IMR-90 (cell line): ENCODE data around the gene GNG7. TPM values are rescaled to one million over a fixed set of nuclear protein-coding genes. Genes with fewer than 3 reads are reported as not detected.

Experiments
- ATAC-seq: fragments of 200-7000 bp; cut with Tn5 transposase; 2 replicates; pipeline ENCODE4 v1.9.1; 2020; ENCODE audit warnings: low read depth, mild to moderate bottlenecking, moderate library complexity
- BruUV-seq: library from RNA; stranded (reverse); fragments of 400-500 nt; replicated peaks from 2 replicates; lab custom pipeline; 2021; lab: Mats Ljungman, UMichigan
- CTCF ChIA-PET: fragments of 300-600 bp; formaldehyde crosslinking; extraction: SDS; loops from one replicate; lab custom pipeline; 2021; ENCODE audit warnings: antibody characterized with exemption; lab: Yijun Ruan, JAX
- POLR2A ChIA-PET: fragments of 300-600 bp; sonication (Branson Sonifier 250); formaldehyde crosslinking; loops from one replicate; lab custom pipeline; 2022; ENCODE audit warnings: antibody characterized with exemption; ENCODE audit not compliant: unreplicated experiment; lab: Charles Lee
- DNase-seq: peaks from one replicate; pipeline ENCODE4 v3.0.0; 2013
- H2AFZ ChIP-seq: replicated peaks from 2 replicates; pipeline ENCODE3; 2013; ENCODE audit warnings: low read length, mild to moderate bottlenecking; ENCODE audit not compliant: poor library complexity
- H2AK5ac ChIP-seq: 2 replicates; pipeline ENCODE4 v1.6.1; 2013; ENCODE audit warnings: low read depth, low read length, inconsistent platforms
- H2AK9ac ChIP-seq: replicated peaks from 2 replicates; pipeline ENCODE3; 2013; ENCODE audit warnings: mild to moderate bottlenecking, low read depth, low read length, moderate library complexity; ENCODE audit not compliant: poor library complexity
- H2BK120ac ChIP-seq: 2 replicates; pipeline ENCODE4 v1.6.1; 2013; ENCODE audit warnings: low read depth, low read length, inconsistent platforms
- H2BK15ac ChIP-seq: 3 replicates; pipeline ENCODE4 v1.6.1; 2013; ENCODE audit warnings: low read depth, low read length, inconsistent platforms
- H2BK20ac ChIP-seq: 2 replicates; pipeline ENCODE4 v1.6.1; 2013; ENCODE audit warnings: low read depth, mild to moderate bottlenecking, inconsistent platforms, low read length, moderate library complexity
- H2BK5ac ChIP-seq: 2 replicates; pipeline ENCODE4 v1.6.1; 2013; ENCODE audit warnings: mild to moderate bottlenecking, low read depth, low read length, inconsistent platforms; ENCODE audit not compliant: poor library complexity, severe bottlenecking
- H3K14ac ChIP-seq: replicated peaks from 2 replicates; pipeline ENCODE4 v1.6.1; 2013; ENCODE audit warnings: low read depth, low read length, inconsistent platforms
- H3K18ac ChIP-seq: 2 replicates; pipeline ENCODE4 v1.6.1; 2013; ENCODE audit warnings: low read depth, low read length, control low read depth
- H3K23ac ChIP-seq: 2 replicates; pipeline ENCODE4 v1.6.1; 2013; ENCODE audit warnings: low read depth, low read length, inconsistent platforms
- H3K27ac ChIP-seq: 2 replicates; pipeline ENCODE4 v1.5.1; 2013; ENCODE audit warnings: mild to moderate bottlenecking, control low read depth, low read length; ENCODE audit not compliant: insufficient read depth
- H3K27me3 ChIP-seq: 2 replicates; pipeline ENCODE4 v1.6.1; 2013; ENCODE audit warnings: low read length; ENCODE audit not compliant: control insufficient read depth, insufficient read depth
- H3K36me3 ChIP-seq: 2 replicates; pipeline ENCODE4 v1.6.1; 2013; ENCODE audit warnings: low read length, mixed read lengths; ENCODE audit not compliant: control insufficient read depth, insufficient read depth
- H3K4ac ChIP-seq: 2 replicates; pipeline ENCODE4 v1.6.1; 2013; ENCODE audit warnings: low read depth, low read length, inconsistent platforms
- H3K4me1 ChIP-seq: 2 replicates; pipeline ENCODE4 v1.6.1; 2013; ENCODE audit warnings: low read length, mixed read lengths; ENCODE audit not compliant: control insufficient read depth, insufficient read depth
- H3K4me2 ChIP-seq: 2 replicates; pipeline ENCODE4 v1.6.1; 2013; ENCODE audit warnings: low read depth, mild to moderate bottlenecking, control low read depth, low read length, moderate library complexity
- H3K4me3 ChIP-seq: 2 replicates; pipeline ENCODE4 v1.5.1; 2013; ENCODE audit warnings: low read depth, mild to moderate bottlenecking, control low read depth, low read length, moderate library complexity; ENCODE audit not compliant: insufficient read depth
- H3K56ac ChIP-seq: 2 replicates; pipeline ENCODE4 v1.6.1; 2013; ENCODE audit warnings: low read length, inconsistent platforms; ENCODE audit not compliant: insufficient read depth; ENCODE audit errors: extremely low read depth
- H3K79me1 ChIP-seq, 2 experiments: 2 replicates each; pipeline ENCODE4 v1.6.1; 2013; ENCODE audit warnings: low read length in 2 of 2, inconsistent platforms in 1 of 2, low read depth in 1 of 2
- H3K9ac ChIP-seq: 2 replicates; pipeline ENCODE4 v1.6.1; 2013; ENCODE audit warnings: low read depth, low read length, control low read depth
- H3K9me1 ChIP-seq: 2 replicates; pipeline ENCODE4 v1.6.1; 2013; ENCODE audit warnings: low read length, inconsistent platforms; ENCODE audit not compliant: insufficient read depth
- H3K9me3 ChIP-seq: 2 replicates; pipeline ENCODE4 v1.6.1; 2013; ENCODE audit warnings: low read length; ENCODE audit not compliant: control insufficient read depth, insufficient read depth
- H4K20me1 ChIP-seq: 2 replicates; pipeline ENCODE4 v1.6.1; 2013; ENCODE audit warnings: low read length, inconsistent platforms; ENCODE audit not compliant: insufficient read depth
- H4K5ac ChIP-seq: 2 replicates; pipeline ENCODE4 v1.6.1; 2013; ENCODE audit warnings: mild to moderate bottlenecking, low read depth, low read length, control low read depth
- H4K8ac ChIP-seq, 2 experiments: 2 replicates each; pipeline ENCODE4 v1.6.1; 2013; ENCODE audit warnings: low read depth in 2 of 2, low read length in 2 of 2, control low read depth in 1 of 2, inconsistent platforms in 1 of 2
- H4K91ac ChIP-seq: 2 replicates; pipeline ENCODE4 v1.6.1; 2013; ENCODE audit warnings: low read depth, low read length, inconsistent platforms; ENCODE audit not compliant: insufficient read depth
- BHLHE40 ChIP-seq: fragments of 150-350 bp; IDR thresholded peaks from 2 replicates; pipeline ENCODE4 v1.6.1; 2016; ENCODE audit warnings: mild to moderate bottlenecking, low read depth, low read length
- CEBPB ChIP-seq: IDR thresholded peaks from 2 replicates; pipeline ENCODE4 v1.6.1; 2012; ENCODE audit warnings: low read depth, low read length, improper control_type of control experiment
- CHD1 ChIP-seq: IDR thresholded peaks from 2 replicates; pipeline ENCODE4 v1.6.1; 2012; ENCODE audit warnings: low read depth, low read length, improper control_type of control experiment
- FOS ChIP-seq: fragments of 150-350 bp; IDR thresholded peaks from 2 replicates; pipeline ENCODE4 v1.6.1; 2016; ENCODE audit warnings: low read depth, low read length
- MAFK ChIP-seq: IDR thresholded peaks from 2 replicates; pipeline ENCODE4 v1.6.1; 2012; ENCODE audit warnings: low read depth, low read length, improper control_type of control experiment
- MAZ ChIP-seq: IDR thresholded peaks from 2 replicates; pipeline ENCODE4 v1.6.1; 2012; ENCODE audit warnings: low read depth, mild to moderate bottlenecking, low read length, improper control_type of control experiment, moderate library complexity, borderline replicate concordance
- MXI1 ChIP-seq: IDR thresholded peaks from 2 replicates; pipeline ENCODE4 v1.6.1; 2012; ENCODE audit warnings: low read depth, mild to moderate bottlenecking, low read length, moderate library complexity, borderline replicate concordance
- POLR2A ChIP-seq: IDR thresholded peaks from 2 replicates; pipeline ENCODE4 v1.6.1; 2012; ENCODE audit warnings: mild to moderate bottlenecking, low read depth, low read length
- RAD21 ChIP-seq: IDR thresholded peaks from 2 replicates; pipeline ENCODE4 v1.6.1; 2012; ENCODE audit warnings: low read length, improper control_type of control experiment
- RCOR1 ChIP-seq: IDR thresholded peaks from 2 replicates; pipeline ENCODE4 v1.6.1; 2012; ENCODE audit warnings: mild to moderate bottlenecking, low read length, improper control_type of control experiment; ENCODE audit not compliant: insufficient replicate concordance
- RFX5 ChIP-seq: IDR thresholded peaks from 2 replicates; pipeline ENCODE4 v1.8.0; 2012; ENCODE audit warnings: low read depth, mild to moderate bottlenecking, low read length, moderate library complexity
- SMC3 ChIP-seq: fragments of 150-350 bp; IDR thresholded peaks from 2 replicates; pipeline ENCODE4 v1.6.1; 2016; ENCODE audit warnings: low read depth, mild to moderate bottlenecking, antibody characterized with exemption, low read length, moderate library complexity
- WGBS, 2 experiments: methylation state at CpG; one replicate each; pipeline versions ENCODE4 v1.1.5 to v1.1.7; 2013; ENCODE audit warnings: missing lambda C conversion rate in 2 of 2; ENCODE audit not compliant: insufficient read length in 1 of 2; ENCODE audit errors: extremely low coverage in 2 of 2; 5-methylcytosine and 5-hydroxymethylcytosine counted together
- dilution Hi-C: fragments of 300-500 bp; cut with HindIII; formaldehyde crosslinking; loops from one replicate; pipeline ENCODE4 v1.14.3; 2018; ENCODE audit warnings: low sequenced_read_pairs; ENCODE audit not compliant: unreplicated experiment
- in situ Hi-C: fragments of 300-500 bp; cut with MboI; formaldehyde crosslinking; loops from 3 replicates; pipeline ENCODE4 v1.14.3; 2019; ENCODE audit warnings: low sequenced_read_pairs, inconsistent platforms, mixed read lengths
- intact Hi-C: fragments of 100-400 bp; cut with micrococcal nuclease; formaldehyde crosslinking; loops from 2 replicates; pipeline ENCODE4 v1.10.0; 2022
- polyA plus RNA-seq, 3 experiments: library from polyadenylated mRNA; depleted of rRNA; stranded (reverse); fragments of >200 nt; gene quantifications; 2 replicates each; pipeline ENCODE4 v1.2.3, GENCODE V29; 2012; ENCODE audit warnings: low replicate concordance in 1 of 3
- total RNA-seq: library from RNA; depleted of rRNA; stranded (reverse); fragments of >200 nt; gene quantifications from 2 replicates; pipeline ENCODE4 v1.2.3, GENCODE V29; 2012
- TF ChIP-seq, protein P1 (sequence below): fragments of 150-350 bp; IDR thresholded peaks from 2 replicates; pipeline ENCODE4 v1.6.1; 2016; ENCODE audit warnings: low read depth, mild to moderate bottlenecking, low read length, moderate library complexity, borderline replicate concordance
- TF ChIP-seq, protein P2 (sequence below): conservative IDR thresholded peaks from 2 replicates; pipeline ENCODE4 v1.5.1; 2012; ENCODE audit warnings: mild to moderate bottlenecking, low read depth, low read length, improper control_type of control experiment
- TF ChIP-seq, protein P3 (sequence below): fragments of 150-350 bp; IDR thresholded peaks from 2 replicates; pipeline ENCODE4 v1.6.1; 2017; ENCODE audit warnings: mild to moderate bottlenecking, antibody characterized with exemption, low read length, low read depth

GNG7 gene
- total and polyA plus RNA-seq, 2 of the 4 experiments (the other 2 are of a cell fraction): under 0.01 to 0.21 TPM

DNA sequence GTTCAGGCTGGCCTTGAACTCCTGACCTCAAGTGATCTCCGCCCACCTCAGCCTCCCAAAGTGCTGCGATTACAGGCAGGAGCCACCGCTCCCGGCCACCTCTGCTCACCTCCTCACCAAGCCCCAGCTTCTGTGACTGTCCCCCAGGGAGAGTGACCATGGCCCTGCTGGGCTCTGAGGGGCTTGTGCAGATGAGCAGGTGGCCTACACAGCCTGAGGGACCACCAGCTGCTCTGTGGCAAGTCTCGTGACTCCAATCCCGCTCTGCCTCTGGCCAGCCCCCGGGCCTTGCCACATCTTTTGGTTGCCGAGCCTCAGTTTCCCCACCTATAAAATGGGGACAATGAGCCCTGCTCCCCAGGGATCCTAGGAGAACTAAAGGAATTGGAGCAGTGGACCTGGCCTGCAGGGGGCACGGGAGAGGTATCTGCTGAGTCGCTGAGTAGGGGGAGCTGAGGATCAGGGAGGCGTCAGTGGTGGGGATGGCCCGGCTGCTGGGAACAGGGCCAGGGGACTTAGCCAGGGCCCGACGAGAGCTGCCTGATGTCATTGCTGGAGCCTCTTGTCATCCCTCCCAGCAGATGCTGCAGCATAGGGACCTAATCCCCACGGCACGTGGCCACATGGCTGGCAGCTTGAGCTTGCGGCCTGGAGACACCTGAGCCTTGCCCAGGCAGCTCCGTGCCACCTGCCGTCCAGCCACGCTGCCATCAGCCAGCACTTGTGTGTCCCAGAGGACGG lies 151.9 kb downstream of the GNG7 start:
- Histone ChIP-seq H3K4me1 (peaks cover 8% of the 10 kb centered on the region), H4K5ac (no peak overlapping the region), H2BK5ac (peak overlapping the region; percentile 34), H3K4ac (peak overlapping the region; percentile 75), H3K23ac (no peak overlapping the region), H3K18ac (no peak overlapping the region), H3K4me2 (no peak overlapping the region), H3K27me3 (no peaks in the 10 kb centered on the region), H3K9me1 (peaks cover 11% of the 10 kb centered on the region), H3K14ac (peak overlapping the region; percentile 71; the same call in 1 of the 2 replicates), H2AK9ac (peak overlapping the region; percentile 78), H3K79me1 (peaks cover 0 to 18% of the 10 kb centered on the region in 2 experiments; a peak in 1 of 4 replicates), H3K9me3 (no peaks in the 10 kb centered on the region), H3K27ac (peak overlapping the region; percentile 84; the same call in 1 of the 2 replicates), H2AK5ac (peak overlapping the region; percentile 96), H4K8ac (peak overlapping the region in 1 of 2 experiments; percentile 42; a peak in 2 of 4 replicates), H3K9ac (no peak overlapping the region), H2BK15ac (peak overlapping the region; percentile 71; the same call in 2 of the 3 replicates), H3K4me3 (no peak overlapping the region), H4K91ac (peak overlapping the region; percentile 49), H2BK20ac (peak overlapping the region; percentile 78), H3K36me3 (no peaks in the 10 kb centered on the region), H2BK120ac (peak overlapping the region; percentile 86), H3K56ac (no peak overlapping the region), H2AFZ (peak overlapping the region; percentile 49), H4K20me1 (no peaks in the 10 kb centered on the region)
- DNase-seq (no peak), ATAC-seq (no peak)
- ChIA-PET CTCF (no interaction called here), POLR2A (no interaction called here)
- dilution Hi-C loops (no loop called here), intact Hi-C loops (loop anchor here (10.0 kb wide), 1 partner anchor 986 kb away; the partner anchor contains the start of gene MEX3D), in situ Hi-C loops (no loop called here)
- BruUV-seq: no TSS peak
- WGBS, 2 experiments: 73% methylated on average over 12 of the region's 21 CpGs; no CpG with 5 or more reads in 1 of the 2 experiments
- no peak for TF ChIP-seq POLR2A
- no peak for TF ChIP-seq MXI1
- TF ChIP-seq, protein P1, sequence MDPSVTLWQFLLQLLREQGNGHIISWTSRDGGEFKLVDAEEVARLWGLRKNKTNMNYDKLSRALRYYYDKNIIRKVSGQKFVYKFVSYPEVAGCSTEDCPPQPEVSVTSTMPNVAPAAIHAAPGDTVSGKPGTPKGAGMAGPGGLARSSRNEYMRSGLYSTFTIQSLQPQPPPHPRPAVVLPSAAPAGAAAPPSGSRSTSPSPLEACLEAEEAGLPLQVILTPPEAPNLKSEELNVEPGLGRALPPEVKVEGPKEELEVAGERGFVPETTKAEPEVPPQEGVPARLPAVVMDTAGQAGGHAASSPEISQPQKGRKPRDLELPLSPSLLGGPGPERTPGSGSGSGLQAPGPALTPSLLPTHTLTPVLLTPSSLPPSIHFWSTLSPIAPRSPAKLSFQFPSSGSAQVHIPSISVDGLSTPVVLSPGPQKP: no peak
- TF ChIP-seq SMC3: no peak
- TF ChIP-seq, protein P2, sequence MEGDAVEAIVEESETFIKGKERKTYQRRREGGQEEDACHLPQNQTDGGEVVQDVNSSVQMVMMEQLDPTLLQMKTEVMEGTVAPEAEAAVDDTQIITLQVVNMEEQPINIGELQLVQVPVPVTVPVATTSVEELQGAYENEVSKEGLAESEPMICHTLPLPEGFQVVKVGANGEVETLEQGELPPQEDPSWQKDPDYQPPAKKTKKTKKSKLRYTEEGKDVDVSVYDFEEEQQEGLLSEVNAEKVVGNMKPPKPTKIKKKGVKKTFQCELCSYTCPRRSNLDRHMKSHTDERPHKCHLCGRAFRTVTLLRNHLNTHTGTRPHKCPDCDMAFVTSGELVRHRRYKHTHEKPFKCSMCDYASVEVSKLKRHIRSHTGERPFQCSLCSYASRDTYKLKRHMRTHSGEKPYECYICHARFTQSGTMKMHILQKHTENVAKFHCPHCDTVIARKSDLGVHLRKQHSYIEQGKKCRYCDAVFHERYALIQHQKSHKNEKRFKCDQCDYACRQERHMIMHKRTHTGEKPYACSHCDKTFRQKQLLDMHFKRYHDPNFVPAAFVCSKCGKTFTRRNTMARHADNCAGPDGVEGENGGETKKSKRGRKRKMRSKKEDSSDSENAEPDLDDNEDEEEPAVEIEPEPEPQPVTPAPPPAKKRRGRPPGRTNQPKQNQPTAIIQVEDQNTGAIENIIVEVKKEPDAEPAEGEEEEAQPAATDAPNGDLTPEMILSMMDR: no peak
- TF ChIP-seq RCOR1: no peak
- TF ChIP-seq MAZ: no peak
- no peak for TF ChIP-seq RFX5
- TF ChIP-seq CEBPB: no peak
- no peak for TF ChIP-seq MAFK
- TF ChIP-seq BHLHE40: no peak
- TF ChIP-seq RAD21: no peak
- TF ChIP-seq CHD1: no peak
- no peak for TF ChIP-seq FOS
- TF ChIP-seq, protein P3, sequence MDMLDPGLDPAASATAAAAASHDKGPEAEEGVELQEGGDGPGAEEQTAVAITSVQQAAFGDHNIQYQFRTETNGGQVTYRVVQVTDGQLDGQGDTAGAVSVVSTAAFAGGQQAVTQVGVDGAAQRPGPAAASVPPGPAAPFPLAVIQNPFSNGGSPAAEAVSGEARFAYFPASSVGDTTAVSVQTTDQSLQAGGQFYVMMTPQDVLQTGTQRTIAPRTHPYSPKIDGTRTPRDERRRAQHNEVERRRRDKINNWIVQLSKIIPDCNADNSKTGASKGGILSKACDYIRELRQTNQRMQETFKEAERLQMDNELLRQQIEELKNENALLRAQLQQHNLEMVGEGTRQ: no peak
